Activated B cell treated with CpG ODN at 0.5 μM for 24 hours (primary cell): Measurements from ENCODE around the gene SULT4A1. TPM values are rescaled to one million over a fixed set of nuclear protein-coding genes. Genes with fewer than 3 reads are reported as not detected.

ENCODE experiments used
- ATAC-seq: fragments of 200-7000 bp; cut with Tn5 transposase; one replicate; pipeline ENCODE4 v1.10.0; 2021; ENCODE audit warnings: low read depth, mild to moderate bottlenecking, moderate library complexity
- CTCF ChIA-PET: fragments of 350-600 bp; sonication (Branson Sonifier 250); formaldehyde crosslinking; loops from one replicate; lab custom pipeline; 2021; ENCODE audit warnings: antibody characterized with exemption; lab: Charles Lee
- POLR2A ChIA-PET: fragments of 350-600 bp; sonication (Branson Sonifier 250); formaldehyde crosslinking; loops from one replicate; lab custom pipeline; 2021; ENCODE audit warnings: antibody characterized with exemption; lab: Charles Lee
- DNase-seq: peaks from one replicate; pipeline ENCODE4 v3.0.0; 2022
- H3K27ac Mint-ChIP-seq: one replicate; pipeline ENCODE4 v1.8.0; 2020; ENCODE audit warnings: mixed read lengths
- H3K27me3 Mint-ChIP-seq: one replicate; pipeline ENCODE4 v1.8.0; 2021; ENCODE audit warnings: mixed read lengths
- H3K36me3 Mint-ChIP-seq: one replicate; pipeline ENCODE4 v1.8.0; 2021; ENCODE audit warnings: low read depth, mixed read lengths
- H3K4me1 Mint-ChIP-seq: one replicate; pipeline ENCODE4 v1.8.0; 2021; ENCODE audit warnings: mixed read lengths
- H3K4me3 Mint-ChIP-seq: one replicate; pipeline ENCODE4 v1.8.0; 2020; ENCODE audit warnings: mild to moderate bottlenecking, mixed read lengths
- H3K9me3 Mint-ChIP-seq: one replicate; pipeline ENCODE4 v1.8.0; 2020; ENCODE audit warnings: mixed read lengths
- intact Hi-C: fragments of 100-400 bp; cut with micrococcal nuclease; formaldehyde crosslinking; loops from one replicate; pipeline ENCODE4 v1.15.1; 2024
- total RNA-seq: library from RNA; stranded (reverse); gene quantifications from 2 replicates; pipeline ENCODE4 v1.2.3, GENCODE V29; 2022
- TF ChIP-seq, protein P1 (sequence below): fragments of 200-600 bp; IDR thresholded peaks from one replicate; pipeline ENCODE4 v1.8.0; 2022; ENCODE audit warnings: antibody characterized with exemption, mild to moderate bottlenecking

The SULT4A1 gene
- total RNA-seq, 1 donor from 2014 or later = not detected

DNA sequence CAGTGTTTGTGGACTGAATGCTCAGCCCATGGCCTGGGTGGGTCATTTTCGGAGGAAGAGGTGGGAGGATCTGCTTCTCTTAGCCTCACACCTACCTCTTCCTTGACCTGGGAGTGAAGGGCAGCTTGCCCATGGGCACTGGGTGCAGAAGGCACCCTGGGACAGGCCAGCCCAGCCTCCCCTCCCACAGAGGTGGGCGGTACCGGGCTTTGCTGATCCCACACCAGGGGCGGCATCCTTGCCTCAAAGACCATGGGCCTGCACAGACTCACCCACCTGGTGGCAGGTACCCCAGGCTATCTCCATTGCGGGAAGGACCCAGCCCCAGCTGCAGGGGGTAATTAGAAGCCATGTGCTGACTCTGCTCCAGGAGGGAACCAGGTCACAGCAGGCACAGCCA, 31.0 kb upstream of the SULT4A1 start:
- TF ChIP-seq, protein P1, sequence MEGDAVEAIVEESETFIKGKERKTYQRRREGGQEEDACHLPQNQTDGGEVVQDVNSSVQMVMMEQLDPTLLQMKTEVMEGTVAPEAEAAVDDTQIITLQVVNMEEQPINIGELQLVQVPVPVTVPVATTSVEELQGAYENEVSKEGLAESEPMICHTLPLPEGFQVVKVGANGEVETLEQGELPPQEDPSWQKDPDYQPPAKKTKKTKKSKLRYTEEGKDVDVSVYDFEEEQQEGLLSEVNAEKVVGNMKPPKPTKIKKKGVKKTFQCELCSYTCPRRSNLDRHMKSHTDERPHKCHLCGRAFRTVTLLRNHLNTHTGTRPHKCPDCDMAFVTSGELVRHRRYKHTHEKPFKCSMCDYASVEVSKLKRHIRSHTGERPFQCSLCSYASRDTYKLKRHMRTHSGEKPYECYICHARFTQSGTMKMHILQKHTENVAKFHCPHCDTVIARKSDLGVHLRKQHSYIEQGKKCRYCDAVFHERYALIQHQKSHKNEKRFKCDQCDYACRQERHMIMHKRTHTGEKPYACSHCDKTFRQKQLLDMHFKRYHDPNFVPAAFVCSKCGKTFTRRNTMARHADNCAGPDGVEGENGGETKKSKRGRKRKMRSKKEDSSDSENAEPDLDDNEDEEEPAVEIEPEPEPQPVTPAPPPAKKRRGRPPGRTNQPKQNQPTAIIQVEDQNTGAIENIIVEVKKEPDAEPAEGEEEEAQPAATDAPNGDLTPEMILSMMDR = no peak
- peaks cover 36% of the 10 kb centered on the region for H3K27me3 Mint-ChIP-seq
- H3K36me3 Mint-ChIP-seq = no peaks in the 10 kb centered on the region
- no peak overlapping the region for H3K27ac Mint-ChIP-seq
- ChIA-PET CTCF (no interaction called here), POLR2A (no interaction called here)
- H3K4me3 Mint-ChIP-seq = no peak overlapping the region
- H3K4me1 Mint-ChIP-seq = peaks cover 3% of the 10 kb centered on the region
- ATAC-seq (no peak), DNase-seq (no peak)
- intact Hi-C loops = no loop called here
- no peaks in the 10 kb centered on the region for H3K9me3 Mint-ChIP-seq

DNA sequence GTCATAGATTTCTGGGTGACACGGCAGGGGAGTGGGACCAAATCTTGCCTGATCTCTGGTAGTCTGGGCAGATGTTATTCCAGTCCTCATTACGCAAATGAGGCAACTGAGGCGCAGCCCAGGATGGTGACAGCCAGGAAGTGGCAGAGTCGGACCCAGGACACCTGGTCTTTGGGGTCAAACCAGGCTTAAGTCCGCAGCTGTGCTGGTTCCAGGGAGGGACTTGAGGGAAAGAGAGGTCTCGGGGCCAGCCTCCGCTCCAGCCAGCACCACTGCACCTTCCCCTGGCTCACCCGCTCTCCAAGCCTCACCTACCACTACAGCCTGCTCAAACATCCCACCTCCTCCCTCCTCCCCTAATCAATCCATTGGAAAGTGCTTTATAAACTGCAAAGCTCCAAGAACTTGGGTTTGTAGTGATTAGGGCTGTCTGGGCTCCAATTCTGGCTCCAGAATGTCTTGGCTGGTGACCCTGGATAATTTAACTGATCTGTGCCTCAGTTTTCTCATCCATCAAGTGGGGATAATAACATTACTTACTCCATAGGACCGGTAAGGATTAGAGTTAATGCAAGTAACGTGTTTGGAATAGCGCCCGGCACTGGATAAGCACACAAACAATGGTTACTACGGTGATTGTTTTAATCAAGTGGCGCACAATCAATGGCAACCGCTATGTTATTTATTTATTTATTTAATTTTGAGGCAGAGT, 30.0 kb upstream of the SULT4A1 start:
- Mint-ChIP-seq H3K27ac (no peak overlapping the region), H3K36me3 (no peaks in the 10 kb centered on the region), H3K27me3 (peaks cover 39% of the 10 kb centered on the region), H3K4me1 (peaks cover 3% of the 10 kb centered on the region), H3K4me3 (no peak overlapping the region), H3K9me3 (no peaks in the 10 kb centered on the region)
- POLR2A ChIA-PET = no interaction called here
- CTCF ChIA-PET = no interaction called here
- ATAC-seq = no peak
- DNase-seq = no peak
- TF ChIP-seq, protein P1 = no peak
- intact Hi-C loops = no loop called here

DNA sequence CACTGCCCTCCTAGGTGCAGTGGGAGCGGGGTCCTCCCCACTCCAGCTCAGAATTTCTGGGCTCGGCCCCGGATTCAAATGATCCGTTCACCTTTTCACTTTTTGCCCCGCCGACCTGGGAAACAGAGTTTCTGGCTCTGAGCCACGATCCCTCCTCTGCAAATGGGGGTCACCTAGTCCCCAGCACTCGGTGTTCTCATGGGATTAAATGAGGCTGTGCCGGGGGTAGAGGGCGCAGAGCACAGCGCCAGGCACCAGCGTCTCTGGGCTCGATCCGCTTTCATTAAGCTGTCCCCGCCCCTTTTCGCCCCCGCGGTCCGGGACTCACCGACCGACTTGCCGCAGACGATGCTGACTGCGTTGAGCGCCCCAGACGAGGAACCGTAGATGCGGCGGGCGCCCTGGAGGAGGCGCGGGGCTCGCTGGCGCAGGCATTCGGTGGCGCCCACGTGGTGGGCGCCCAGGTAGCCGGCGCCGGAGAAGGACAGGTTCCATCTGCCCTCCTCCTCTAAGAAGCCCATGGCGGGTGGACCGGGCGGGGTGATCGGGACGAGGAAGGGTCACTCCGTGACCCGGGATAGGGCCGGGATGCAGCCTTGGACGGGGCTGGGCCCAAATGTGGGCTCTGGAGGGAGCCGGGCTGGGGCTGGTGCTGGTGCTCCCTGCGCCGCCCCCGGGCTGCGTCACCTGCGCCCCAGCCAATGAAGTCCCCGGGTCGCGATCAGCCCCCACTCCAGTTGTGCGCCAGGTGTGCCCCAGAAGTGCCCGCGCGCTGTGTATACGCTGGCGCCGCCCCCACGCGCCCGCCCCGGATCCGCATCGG, 29.3 kb upstream of the SULT4A1 start, which contains the start of gene PNPLA5:
Gene PNPLA5 (minus strand): TSS at position 654 of the 823 bp plus-strand sequence. CDS start 133 bp downstream, at position 521.
- Mint-ChIP-seq H3K27me3 (peaks cover 44% of the 10 kb centered on the region), H3K4me1 (peaks cover 3% of the 10 kb centered on the region), H3K36me3 (no peaks in the 10 kb centered on the region), H3K27ac (no peak within 1 kb of the TSS), H3K9me3 (no peaks in the 10 kb centered on the region), H3K4me3 (no peak within 1 kb of the TSS)
- ATAC-seq (no peak), DNase-seq (no peak)
- intact Hi-C loops = no loop called here
- TF ChIP-seq, protein P1 = no peak
- ChIA-PET CTCF (no interaction called here), POLR2A (no interaction called here)

DNA sequence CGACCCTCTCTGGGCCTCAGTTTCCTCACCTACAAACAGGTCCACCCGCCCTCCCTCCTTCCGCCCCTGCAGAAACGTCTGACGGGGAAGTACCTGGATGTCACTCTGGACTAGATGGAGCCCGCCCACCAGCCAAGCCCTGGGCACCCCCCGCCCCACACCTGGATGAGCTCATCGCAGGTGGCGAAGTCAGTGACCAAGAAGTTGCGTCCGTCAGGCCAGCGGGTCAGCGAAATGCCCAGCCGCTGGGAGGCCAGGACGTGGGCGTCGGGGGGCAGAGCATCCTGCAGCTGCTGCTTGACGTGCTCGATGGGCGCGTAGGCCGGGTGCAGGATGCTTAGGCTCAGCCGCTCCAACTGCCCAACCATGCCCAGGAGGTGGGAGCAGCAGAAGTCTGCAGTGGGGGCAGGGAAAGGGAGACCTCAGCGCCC, 28.6 kb upstream of the SULT4A1 start:
- Mint-ChIP-seq H3K27me3 (peaks cover 44% of the 10 kb centered on the region), H3K36me3 (no peaks in the 10 kb centered on the region), H3K4me3 (no peak overlapping the region), H3K9me3 (no peaks in the 10 kb centered on the region), H3K4me1 (peaks cover 3% of the 10 kb centered on the region), H3K27ac (no peak overlapping the region)
- intact Hi-C loops = no loop called here
- ATAC-seq (no peak), DNase-seq (no peak)
- TF ChIP-seq, protein P1 = no peak
- ChIA-PET CTCF (no interaction called here), POLR2A (no interaction called here)

DNA sequence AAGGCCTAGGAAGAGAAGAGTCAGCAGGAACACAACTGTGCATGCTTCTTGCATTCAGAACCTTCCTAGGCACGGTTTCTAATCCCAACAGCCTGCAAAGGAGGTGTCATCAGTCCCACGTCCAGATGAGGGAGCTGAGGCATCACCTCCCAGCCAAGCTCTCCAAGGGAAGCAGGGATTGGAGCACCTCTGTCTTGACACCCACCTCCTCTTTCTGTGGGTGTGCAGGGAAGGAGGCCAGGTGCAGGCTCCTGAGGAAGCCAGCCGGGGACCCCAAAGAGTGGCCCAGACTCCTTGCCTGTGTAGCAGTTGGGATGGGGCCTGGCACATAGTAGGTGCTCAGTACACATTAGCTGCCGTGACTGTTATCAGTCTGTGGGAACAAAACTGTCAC, 27.5 kb upstream of the SULT4A1 start:
- ChIA-PET CTCF (no interaction called here), POLR2A (no interaction called here)
- TF ChIP-seq, protein P1 = no peak

More for the DNA sequence above, 27.5 kb upstream of the SULT4A1 start:
- H3K4me1 Mint-ChIP-seq = peaks cover 4% of the 10 kb centered on the region
- H3K4me3 Mint-ChIP-seq = no peak overlapping the region
- H3K27ac Mint-ChIP-seq = no peak overlapping the region
- DNase-seq (no peak), ATAC-seq (no peak)
- no peaks in the 10 kb centered on the region for H3K9me3 Mint-ChIP-seq
- intact Hi-C loops = loop anchor here (10.0 kb wide), 1 partner anchor 505 kb away; no protein-coding TSS in a partner anchor
- peaks cover 44% of the 10 kb centered on the region for H3K27me3 Mint-ChIP-seq
- no peaks in the 10 kb centered on the region for H3K36me3 Mint-ChIP-seq
